Trophoblast cell (in vitro differentiated cells and primary cell): ENCODE results near the gene ZGRF1.
"Not testable (repeated sequence)": the region's sequence is repeated elsewhere in the genome, so short reads cannot be mapped to it uniquely, and the experiment has no call there.

Experiments used
- DNase-seq, 2 donors: peaks; one replicate each; pipeline ENCODE4 v3.0.0-alpha.2; 2016
- H2AFZ ChIP-seq: 2 replicates; pipeline ENCODE4 v1.6.1; 2013; ENCODE audit warnings: low read length, moderate library complexity, mild to moderate bottlenecking; ENCODE audit not compliant: insufficient read depth, poor library complexity
- H2AK5ac ChIP-seq: 2 replicates; pipeline ENCODE4 v1.6.1; 2013; ENCODE audit warnings: mild to moderate bottlenecking, low read length
- H2BK120ac ChIP-seq: 2 replicates; pipeline ENCODE4 v1.6.1; 2013; ENCODE audit warnings: low read length, mild to moderate bottlenecking, moderate library complexity; ENCODE audit not compliant: insufficient read depth, poor library complexity
- H2BK12ac ChIP-seq: 2 replicates; pipeline ENCODE4 v1.6.1; 2013; ENCODE audit warnings: mild to moderate bottlenecking, low read length, moderate library complexity
- H2BK5ac ChIP-seq: 2 replicates; pipeline ENCODE4 v1.6.1; 2013; ENCODE audit warnings: low read length, low read depth, moderate library complexity, mild to moderate bottlenecking; ENCODE audit not compliant: poor library complexity
- H3K14ac ChIP-seq: 2 replicates; pipeline ENCODE4 v1.6.1; 2013; ENCODE audit warnings: mild to moderate bottlenecking, low read length
- H3K18ac ChIP-seq: 2 replicates; pipeline ENCODE4 v1.6.1; 2013; ENCODE audit warnings: mild to moderate bottlenecking, low read length
- H3K23ac ChIP-seq: 2 replicates; pipeline ENCODE4 v1.6.1; 2013; ENCODE audit warnings: low read length
- H3K27ac ChIP-seq: 2 replicates; pipeline ENCODE4 v1.5.1; 2013; ENCODE audit warnings: low read depth, mild to moderate bottlenecking, inconsistent platforms, low read length, moderate library complexity
- H3K27me3 ChIP-seq: 2 replicates; pipeline ENCODE4 v1.6.1; 2013; ENCODE audit warnings: inconsistent platforms, mild to moderate bottlenecking, low read length, moderate library complexity; ENCODE audit not compliant: insufficient read depth
- H3K36me3 ChIP-seq, 2 experiments: 1 replicate in 1 of 2; 2 replicates in 1 of 2; pipeline ENCODE4 v1.6.1; 2013; ENCODE audit warnings: low read length in 2 of 2, mild to moderate bottlenecking in 2 of 2, moderate library complexity in 1 of 2; ENCODE audit not compliant: insufficient read depth in 2 of 2, control insufficient read depth in 1 of 2
- H3K4ac ChIP-seq: 2 replicates; pipeline ENCODE4 v1.6.1; 2013; ENCODE audit warnings: low read depth, mild to moderate bottlenecking, low read length, moderate library complexity
- H3K4me1 ChIP-seq, 2 experiments: 1 replicate in 1 of 2; 2 replicates in 1 of 2; pipeline ENCODE4 v1.6.1; 2013; ENCODE audit warnings: low read length in 2 of 2, mild to moderate bottlenecking in 2 of 2, moderate library complexity in 1 of 2; ENCODE audit not compliant: insufficient read depth in 2 of 2, control insufficient read depth in 1 of 2
- H3K4me2 ChIP-seq: 2 replicates; pipeline ENCODE4 v1.6.1; 2013; ENCODE audit warnings: inconsistent platforms, mild to moderate bottlenecking, low read length, moderate library complexity
- H3K4me3 ChIP-seq: 2 replicates; pipeline ENCODE4 v1.5.1; 2013; ENCODE audit warnings: mild to moderate bottlenecking, low read depth, low read length, inconsistent platforms
- H3K79me1 ChIP-seq: one replicate; pipeline ENCODE4 v1.6.1; 2013; ENCODE audit warnings: low read length
- H3K79me2 ChIP-seq: 2 replicates; pipeline ENCODE4 v1.6.1; 2013; ENCODE audit warnings: low read length, mild to moderate bottlenecking; ENCODE audit not compliant: control insufficient read depth, insufficient read depth, poor library complexity
- H3K9ac ChIP-seq: 2 replicates; pipeline ENCODE4 v1.6.1; 2013; ENCODE audit warnings: mild to moderate bottlenecking, low read length
- H3K9me3 ChIP-seq: 2 replicates; pipeline ENCODE4 v1.6.1; 2013; ENCODE audit warnings: low read depth, mild to moderate bottlenecking, control low read depth, inconsistent platforms, low read length; ENCODE audit not compliant: insufficient read depth
- H4K12ac ChIP-seq: 2 replicates; pipeline ENCODE4 v1.6.1; 2013; ENCODE audit warnings: low read depth, mild to moderate bottlenecking, low read length, moderate library complexity
- H4K8ac ChIP-seq: 2 replicates; pipeline ENCODE4 v1.6.1; 2013; ENCODE audit warnings: low read depth, mild to moderate bottlenecking, low read length, moderate library complexity
- H4K91ac ChIP-seq: one replicate; pipeline ENCODE4 v1.6.1; 2013; ENCODE audit warnings: low read depth, mild to moderate bottlenecking, low read length, moderate library complexity
- WGBS: extraction: QIAGEN DNeasy Blood & Tissue Kit; methylation state at CpG from one replicate; pipeline ENCODE4 v1.1.7; 2013; ENCODE audit warnings: missing lambda C conversion rate; ENCODE audit not compliant: insufficient read length, insufficient coverage; ENCODE audit errors: extremely low coverage; 5-methylcytosine and 5-hydroxymethylcytosine counted together

The ZGRF1 gene

DNA sequence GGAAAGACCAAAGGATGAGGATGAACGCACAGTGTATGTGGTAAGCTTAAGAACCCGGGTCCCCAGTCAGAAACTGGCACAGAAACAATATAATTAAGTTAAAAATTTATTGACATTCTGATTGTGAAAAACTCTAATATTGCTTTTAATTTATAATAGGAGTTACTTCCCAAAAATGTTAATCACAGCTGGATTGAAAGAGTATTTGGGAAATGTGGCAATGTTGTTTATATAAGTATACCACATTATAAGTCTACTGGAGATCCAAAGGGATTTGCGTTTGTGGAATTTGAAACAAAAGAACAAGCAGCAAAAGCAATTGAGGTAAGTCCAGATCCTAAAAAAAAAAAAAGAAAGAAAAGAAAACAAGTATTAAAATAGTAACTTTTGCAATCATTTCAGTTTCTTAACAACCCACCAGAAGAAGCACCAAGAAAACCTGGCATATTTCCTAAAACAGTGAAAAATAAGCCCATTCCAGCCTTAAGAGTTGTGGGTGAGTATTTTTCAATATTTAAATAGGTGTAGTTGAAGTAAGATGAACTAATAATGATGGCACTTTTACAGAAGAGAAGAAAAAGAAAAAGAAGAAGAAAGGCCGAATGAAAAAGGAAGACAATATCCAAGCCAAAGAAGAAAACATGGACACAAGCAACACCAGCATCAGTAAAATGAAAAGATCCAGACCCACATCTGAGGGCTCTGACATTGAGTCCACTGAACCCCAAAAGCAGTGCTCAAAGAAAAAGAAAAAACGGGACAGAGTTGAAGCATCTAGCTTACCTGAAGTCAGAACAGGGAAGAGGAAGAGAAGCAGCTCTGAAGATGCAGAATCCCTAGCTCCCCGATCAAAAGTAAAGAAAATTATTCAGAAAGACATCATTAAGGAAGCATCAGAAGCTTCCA is 10.2 kb upstream of the ZGRF1 start:
- Histone ChIP-seq H3K4me2 (no peak overlapping the region), H2BK5ac (no peak overlapping the region), H3K27me3 (no peaks in the 10 kb centered on the region), H3K9ac (no peak overlapping the region), H2AK5ac (no peak overlapping the region), H3K18ac (no peak overlapping the region), H3K23ac (no peak overlapping the region), H3K27ac (no peak overlapping the region), H2AFZ (no peak overlapping the region), H4K12ac (no peak overlapping the region), H3K4me3 (no peak overlapping the region), H4K91ac (no peak overlapping the region), H2BK12ac (no peak overlapping the region), H3K9me3 (no peaks in the 10 kb centered on the region), H3K4ac (no peak overlapping the region), H2BK120ac (no peak overlapping the region), H3K79me2 (no peaks in the 10 kb centered on the region), H3K4me1 (no peaks in the 10 kb centered on the region), H3K79me1 (no peaks in the 10 kb centered on the region), H3K36me3 (peaks cover 3 to 15% of the 10 kb centered on the region in 2 experiments), H3K14ac (no peak overlapping the region), H4K8ac (no peak overlapping the region)
- no CpG with 5 or more reads among the region's 6 CpGs for WGBS
- no peak for DNase-seq

DNA sequence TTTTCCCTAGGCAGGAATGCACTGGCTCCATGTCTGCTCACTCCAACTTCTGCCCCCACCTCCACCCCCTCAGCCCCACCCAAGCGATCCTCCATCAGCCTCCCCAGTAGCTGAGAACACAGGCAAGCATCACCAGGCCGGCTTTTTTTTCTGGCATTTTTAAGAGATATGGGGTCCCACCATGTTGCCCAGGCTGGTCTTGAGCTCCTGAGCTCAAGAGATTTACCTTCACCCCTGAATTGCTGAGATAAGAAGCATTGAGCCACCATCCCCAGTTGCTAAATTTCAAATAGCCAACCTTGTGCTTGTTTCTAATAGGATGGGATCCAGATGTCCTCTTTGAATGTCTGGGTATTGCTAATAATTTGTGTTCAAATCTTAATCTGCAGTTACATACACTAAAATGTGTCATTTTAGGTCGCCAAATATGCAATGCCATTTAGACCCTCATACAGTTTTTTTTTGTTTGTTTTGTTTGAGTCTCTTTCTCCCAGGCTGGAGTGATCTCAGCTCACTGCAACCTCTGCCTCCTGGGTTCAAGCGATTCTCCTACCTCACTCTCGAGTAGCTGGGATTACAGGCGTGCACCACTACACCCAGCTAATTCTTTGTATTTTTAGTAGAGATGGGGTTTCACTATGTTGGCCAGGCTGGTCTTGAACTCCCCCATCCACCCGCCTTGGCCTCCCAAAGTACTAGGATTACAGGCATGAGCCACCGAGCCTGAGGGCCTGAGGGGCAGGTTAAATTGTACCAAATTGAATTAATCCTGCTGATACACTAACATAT is 9.0 kb upstream of the ZGRF1 start:
- H4K8ac ChIP-seq: no peak overlapping the region
- H3K23ac ChIP-seq: no peak overlapping the region
- no peak overlapping the region for H3K4me3 ChIP-seq
- no peak overlapping the region for H3K4ac ChIP-seq
- H3K4me2 ChIP-seq: no peak overlapping the region
- WGBS: no CpG with 5 or more reads among the region's 8 CpGs
- no peak overlapping the region for H3K18ac ChIP-seq
- H2AK5ac ChIP-seq: no peak overlapping the region
- no peak overlapping the region for H2BK120ac ChIP-seq
- peaks cover 3 to 15% of the 10 kb centered on the region in 2 experiments for H3K36me3 ChIP-seq
- H3K9me3 ChIP-seq: no peaks in the 10 kb centered on the region
- no peaks in the 10 kb centered on the region for H3K27me3 ChIP-seq
- H3K14ac ChIP-seq: no peak overlapping the region
- no peak overlapping the region for H3K27ac ChIP-seq
- no peak overlapping the region for H3K9ac ChIP-seq
- no peak overlapping the region for H4K12ac ChIP-seq
- H2BK12ac ChIP-seq: no peak overlapping the region
- H2AFZ ChIP-seq: no peak overlapping the region
- H3K79me1 ChIP-seq: no peaks in the 10 kb centered on the region
- no peak overlapping the region for H4K91ac ChIP-seq
- no peak for DNase-seq
- H3K4me1 ChIP-seq: no peaks in the 10 kb centered on the region
- no peak overlapping the region for H2BK5ac ChIP-seq
- no peaks in the 10 kb centered on the region for H3K79me2 ChIP-seq

- H3K27me3 ChIP-seq, H2AFZ ChIP-seq, H3K14ac ChIP-seq, H4K8ac ChIP-seq, H4K12ac ChIP-seq, H2BK5ac ChIP-seq, H3K9ac ChIP-seq, H3K23ac ChIP-seq, H3K4me2 ChIP-seq, H3K9me3 ChIP-seq, H2AK5ac ChIP-seq, H3K79me2 ChIP-seq, H3K18ac ChIP-seq, H4K91ac ChIP-seq, H3K79me1 ChIP-seq, DNase-seq, H2BK12ac ChIP-seq, H3K4ac ChIP-seq, H3K4me3 ChIP-seq, H3K27ac ChIP-seq, H2BK120ac ChIP-seq, H3K4me1 ChIP-seq: not testable (repeated sequence)
- WGBS: no CpG with 5 or more reads among the region's 10 CpGs
- H3K36me3 ChIP-seq: peaks cover 3 to 17% of the 10 kb centered on the region in 2 experiments
Observed at GRCh38 chr4:112644595-112645535, 8.2 kb upstream of the ZGRF1 start.

GRCh38 chr4:112642526-112642925 is 5.8 kb upstream of the ZGRF1 start:
- Histone ChIP-seq H2BK120ac (no peak overlapping the region), H2BK12ac (no peak overlapping the region), H4K91ac (no peak overlapping the region), H3K79me1 (no peaks in the 10 kb centered on the region), H3K4me3 (no peak overlapping the region), H3K14ac (no peak overlapping the region), H4K8ac (no peak overlapping the region), H2AFZ (no peak overlapping the region), H3K36me3 (peaks cover 3 to 15% of the 10 kb centered on the region in 2 experiments), H3K18ac (no peak overlapping the region), H3K4ac (no peak overlapping the region), H3K9ac (no peak overlapping the region), H3K9me3 (no peaks in the 10 kb centered on the region), H3K27me3 (no peaks in the 10 kb centered on the region), H4K12ac (no peak overlapping the region), H3K4me1 (peaks cover 3 to 6% of the 10 kb centered on the region in 2 experiments), H3K4me2 (no peak overlapping the region), H3K27ac (no peak overlapping the region), H2BK5ac (no peak overlapping the region), H2AK5ac (no peak overlapping the region), H3K79me2 (peaks cover 1% of the 10 kb centered on the region), H3K23ac (no peak overlapping the region)
- WGBS: no CpG with 5 or more reads among the region's 2 CpGs
- DNase-seq: no peak
